ENCODE data around the gene NMRK2. TPM values are rescaled to one million over a fixed set of nuclear protein-coding genes. Genes with fewer than 3 reads are reported as not detected.

The NMRK2 gene
- polyA plus RNA-seq, 3 donors = not detected

- intact Hi-C loops (cut with micrococcal nuclease) = no loop called here
- no peak overlapping the region for H3K27ac Mint-ChIP-seq
- DNase-seq = no peak
- H3K27me3 ChIP-seq (ENCODE audit: control insufficient read depth in 2 of 2, insufficient read depth in 2 of 2, low read length in 2 of 2) = no peaks in the 10 kb centered on the region
- no peak overlapping the region for H3K4me3 Mint-ChIP-seq
- H3K9me3 Mint-ChIP-seq = peaks cover 0 to 11% (median 7%) of the 10 kb centered on the region in 7 donors
- H3K36me3 ChIP-seq (replicated peaks in 1 of 2; ENCODE audit: control insufficient read depth in 1 of 2, insufficient read depth in 2 of 2, low read length in 2 of 2) = no peaks in the 10 kb centered on the region
- no peaks in the 10 kb centered on the region for H3K4me1 ChIP-seq (ENCODE audit: control insufficient read depth in 1 of 2, insufficient read depth in 2 of 2, low read length in 2 of 2)
- H2AFZ ChIP-seq (ENCODE audit: insufficient read depth, low read depth, low read length, poor library complexity, severe bottlenecking) = no peak overlapping the region
- H3K4me2 ChIP-seq (replicated peaks; ENCODE audit: extremely low read depth, low read length, poor library complexity, severe bottlenecking) = no peak overlapping the region
- no peaks in the 10 kb centered on the region for H3K79me2 ChIP-seq (ENCODE audit: insufficient read depth, low read length)
- H3K27me3 Mint-ChIP-seq (ENCODE audit: low read depth in 3 of 3) = peaks cover 8 to 13% (median 9%) of the 10 kb centered on the region in 3 donors
- H3K4me3 ChIP-seq (replicated peaks in 1 of 3; ENCODE audit: low read depth in 2 of 3, low read length in 3 of 3) = no peak overlapping the region
- H3K4me1 Mint-ChIP-seq = no peaks in the 10 kb centered on the region
- no peaks in the 10 kb centered on the region for H4K20me1 ChIP-seq (ENCODE audit: insufficient read depth, low read length)
- no peak overlapping the region for H3K9ac ChIP-seq (ENCODE audit: insufficient read depth, low read length, poor library complexity, severe bottlenecking)
- H3K27ac ChIP-seq (ENCODE audit: low read depth in 1 of 2, low read length in 2 of 2) = no peak overlapping the region
- H3K9me3 ChIP-seq (replicated peaks in 1 of 2; ENCODE audit: control insufficient read depth in 1 of 2, insufficient read depth in 1 of 2, low read length in 2 of 2) = peaks cover 0 to 7% of the 10 kb centered on the region in 2 donors
- 77% methylated on average over 13 of the region's 15 CpGs for WGBS (ENCODE audit: insufficient coverage)
- TF ChIP-seq, protein P1, sequence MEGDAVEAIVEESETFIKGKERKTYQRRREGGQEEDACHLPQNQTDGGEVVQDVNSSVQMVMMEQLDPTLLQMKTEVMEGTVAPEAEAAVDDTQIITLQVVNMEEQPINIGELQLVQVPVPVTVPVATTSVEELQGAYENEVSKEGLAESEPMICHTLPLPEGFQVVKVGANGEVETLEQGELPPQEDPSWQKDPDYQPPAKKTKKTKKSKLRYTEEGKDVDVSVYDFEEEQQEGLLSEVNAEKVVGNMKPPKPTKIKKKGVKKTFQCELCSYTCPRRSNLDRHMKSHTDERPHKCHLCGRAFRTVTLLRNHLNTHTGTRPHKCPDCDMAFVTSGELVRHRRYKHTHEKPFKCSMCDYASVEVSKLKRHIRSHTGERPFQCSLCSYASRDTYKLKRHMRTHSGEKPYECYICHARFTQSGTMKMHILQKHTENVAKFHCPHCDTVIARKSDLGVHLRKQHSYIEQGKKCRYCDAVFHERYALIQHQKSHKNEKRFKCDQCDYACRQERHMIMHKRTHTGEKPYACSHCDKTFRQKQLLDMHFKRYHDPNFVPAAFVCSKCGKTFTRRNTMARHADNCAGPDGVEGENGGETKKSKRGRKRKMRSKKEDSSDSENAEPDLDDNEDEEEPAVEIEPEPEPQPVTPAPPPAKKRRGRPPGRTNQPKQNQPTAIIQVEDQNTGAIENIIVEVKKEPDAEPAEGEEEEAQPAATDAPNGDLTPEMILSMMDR (IDR thresholded peaks at IDR 0.05) = no peak
- H3K36me3 Mint-ChIP-seq = no peaks in the 10 kb centered on the region
Observed at GRCh38 chr19:3902317-3902973, 30.4 kb upstream of the NMRK2 start.

DNA sequence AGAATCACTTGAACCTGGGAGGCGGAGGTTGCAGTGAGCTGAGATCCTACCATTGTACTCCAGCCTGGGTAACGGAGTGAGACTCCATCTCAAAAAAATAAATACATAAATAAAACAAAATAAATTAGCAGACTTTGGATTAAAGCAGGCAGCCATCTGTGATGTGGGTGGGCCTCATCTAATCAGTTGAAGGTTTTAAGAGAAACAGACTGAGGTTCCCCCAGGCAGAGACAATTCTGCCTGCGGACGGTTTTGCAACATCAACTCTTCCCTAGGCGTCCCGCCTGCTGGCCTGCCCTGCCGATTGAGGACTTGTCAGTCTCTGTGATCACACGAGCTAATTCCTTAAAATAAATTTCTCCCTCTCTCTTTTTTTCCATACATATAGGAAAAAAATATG is 28.6 kb upstream of the NMRK2 start:
- peaks cover 0 to 2% of the 10 kb centered on the region in 2 donors for H3K9me3 ChIP-seq (replicated peaks in 1 of 2; ENCODE audit: control insufficient read depth in 1 of 2, insufficient read depth in 1 of 2, low read length in 2 of 2)
- H3K4me3 ChIP-seq (replicated peaks in 1 of 3; ENCODE audit: low read depth in 2 of 3, low read length in 3 of 3) = no peak overlapping the region
- intact Hi-C loops (cut with micrococcal nuclease) = no loop called here
- no peak overlapping the region for H3K4me2 ChIP-seq (replicated peaks; ENCODE audit: extremely low read depth, low read length, poor library complexity, severe bottlenecking)
- Mint-ChIP-seq H3K36me3 (no peaks in the 10 kb centered on the region), H3K27ac (no peak overlapping the region), H3K4me3 (no peak overlapping the region), H3K27me3 (ENCODE audit: low read depth in 3 of 3) (peaks cover 9% of the 10 kb centered on the region in 3 donors), H3K4me1 (no peaks in the 10 kb centered on the region), H3K9me3 (peaks cover under 1 to 6% (median 2%) of the 10 kb centered on the region in 7 donors)
- no peak overlapping the region for H3K27ac ChIP-seq (ENCODE audit: low read depth in 1 of 2, low read length in 2 of 2)
- no peak for DNase-seq
- H3K27me3 ChIP-seq (ENCODE audit: control insufficient read depth in 2 of 2, insufficient read depth in 2 of 2, low read length in 2 of 2) = no peaks in the 10 kb centered on the region
- no peak overlapping the region for H2AFZ ChIP-seq (ENCODE audit: insufficient read depth, low read depth, low read length, poor library complexity, severe bottlenecking)
- H3K9ac ChIP-seq (ENCODE audit: insufficient read depth, low read length, poor library complexity, severe bottlenecking) = no peak overlapping the region
- TF ChIP-seq, protein P1 (IDR thresholded peaks at IDR 0.05) = no peak
- 100% methylated on average over 3 of the region's 8 CpGs for WGBS (ENCODE audit: insufficient coverage)
- H3K79me2 ChIP-seq (ENCODE audit: insufficient read depth, low read length) = no peaks in the 10 kb centered on the region
- H3K4me1 ChIP-seq (ENCODE audit: control insufficient read depth in 1 of 2, insufficient read depth in 2 of 2, low read length in 2 of 2) = no peaks in the 10 kb centered on the region
- H3K36me3 ChIP-seq (replicated peaks in 1 of 2; ENCODE audit: control insufficient read depth in 1 of 2, insufficient read depth in 2 of 2, low read length in 2 of 2) = no peaks in the 10 kb centered on the region
- no peaks in the 10 kb centered on the region for H4K20me1 ChIP-seq (ENCODE audit: insufficient read depth, low read length)
